ENCODE results near the gene AP1M1.
"Not testable (repeated sequence)": the region's sequence is repeated elsewhere in the genome, so short reads cannot be mapped to it uniquely, and the experiment has no call there.

AP1M1 gene

DNA sequence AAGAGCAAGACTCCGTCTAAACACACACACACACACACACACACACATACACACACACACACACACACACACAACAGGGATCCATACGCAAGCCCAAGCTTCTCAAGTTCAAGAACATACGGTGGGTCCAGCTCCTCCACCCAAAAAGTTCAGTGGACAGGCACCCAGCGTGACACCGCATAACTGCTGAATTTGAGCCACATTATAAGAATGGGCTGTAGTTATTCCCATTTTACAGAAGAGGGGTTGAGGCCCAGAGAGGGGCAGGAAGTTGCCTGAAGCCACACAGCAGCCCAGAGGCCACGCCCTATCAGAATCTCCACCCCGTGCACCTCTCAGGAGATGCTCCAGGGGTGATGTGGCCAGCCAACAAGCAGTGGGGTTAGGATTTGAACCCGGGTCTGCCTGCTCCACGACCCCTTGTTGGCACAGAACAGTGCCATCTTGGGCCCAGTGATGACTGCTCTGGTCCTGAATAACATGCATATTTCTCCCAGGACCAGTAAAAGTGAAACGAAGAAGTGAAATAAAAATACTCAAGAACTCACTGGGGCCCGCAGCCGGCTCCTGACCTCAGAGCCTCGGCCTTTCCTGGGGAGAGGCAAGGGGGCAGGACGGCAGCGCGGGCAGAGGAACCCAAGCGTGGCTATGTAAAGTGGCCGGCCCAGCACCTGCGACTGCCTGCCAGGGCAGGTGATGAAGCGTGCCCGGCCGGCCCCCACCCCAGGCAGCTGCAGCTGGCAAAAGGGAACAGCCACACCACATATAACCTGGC lies 61.9 kb downstream of the AP1M1 start:
- H3K4me3 ChIP-seq (ENCODE audit: low read depth, low read length) = no peak overlapping the region

DNA sequence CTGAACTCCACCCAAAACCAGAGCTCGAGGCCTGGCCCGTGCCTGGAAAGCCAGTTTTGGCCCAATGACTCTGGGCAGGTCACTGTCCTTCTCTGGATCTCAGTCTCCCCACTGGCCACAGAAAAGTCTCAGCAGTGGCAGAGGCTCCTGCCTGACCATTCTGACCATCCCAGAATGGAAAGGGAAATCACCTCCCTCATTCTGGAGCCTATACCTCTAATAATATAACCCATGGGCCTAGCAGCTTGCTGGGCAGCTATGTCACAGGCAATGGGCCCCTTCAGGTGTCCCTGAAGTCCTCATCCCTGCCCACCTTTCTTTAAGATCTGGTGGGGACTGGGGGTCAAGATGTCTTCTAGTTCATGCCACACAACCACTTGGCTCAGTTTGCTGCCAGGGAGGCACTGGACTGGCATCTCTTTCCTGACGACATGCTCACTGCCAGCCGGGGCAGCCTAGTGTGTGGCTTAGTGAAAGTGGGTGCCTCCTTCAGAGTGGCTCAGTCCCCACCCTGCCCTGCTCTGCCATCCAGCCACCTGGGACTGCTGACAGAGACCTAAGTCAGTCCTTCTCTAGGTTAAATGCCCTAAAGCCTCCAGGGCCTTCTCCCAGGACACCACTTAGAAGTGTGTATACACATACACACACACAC lies 62.6 kb downstream of the AP1M1 start:
- no peak overlapping the region for H3K4me3 ChIP-seq (ENCODE audit: low read depth, low read length)

DNA sequence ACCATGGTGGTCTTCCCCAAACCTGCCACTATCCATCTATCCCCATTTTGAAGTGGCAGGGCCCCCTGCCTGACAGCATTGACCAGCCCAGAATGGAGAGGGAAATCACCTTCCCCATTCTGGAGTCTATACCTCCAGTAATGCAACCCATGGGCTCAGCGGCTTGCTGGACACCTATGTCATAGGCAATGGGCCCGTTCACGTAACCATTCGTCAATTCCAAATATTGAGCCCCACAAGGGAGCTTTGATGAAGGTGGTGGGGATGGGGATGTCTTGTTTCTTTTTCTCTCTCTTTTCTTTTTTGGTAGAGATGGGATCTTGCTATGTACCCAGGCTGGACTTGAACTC lies 63.1 kb downstream of the AP1M1 start:
- no peak overlapping the region for H3K4me3 ChIP-seq (ENCODE audit: low read depth, low read length)

DNA sequence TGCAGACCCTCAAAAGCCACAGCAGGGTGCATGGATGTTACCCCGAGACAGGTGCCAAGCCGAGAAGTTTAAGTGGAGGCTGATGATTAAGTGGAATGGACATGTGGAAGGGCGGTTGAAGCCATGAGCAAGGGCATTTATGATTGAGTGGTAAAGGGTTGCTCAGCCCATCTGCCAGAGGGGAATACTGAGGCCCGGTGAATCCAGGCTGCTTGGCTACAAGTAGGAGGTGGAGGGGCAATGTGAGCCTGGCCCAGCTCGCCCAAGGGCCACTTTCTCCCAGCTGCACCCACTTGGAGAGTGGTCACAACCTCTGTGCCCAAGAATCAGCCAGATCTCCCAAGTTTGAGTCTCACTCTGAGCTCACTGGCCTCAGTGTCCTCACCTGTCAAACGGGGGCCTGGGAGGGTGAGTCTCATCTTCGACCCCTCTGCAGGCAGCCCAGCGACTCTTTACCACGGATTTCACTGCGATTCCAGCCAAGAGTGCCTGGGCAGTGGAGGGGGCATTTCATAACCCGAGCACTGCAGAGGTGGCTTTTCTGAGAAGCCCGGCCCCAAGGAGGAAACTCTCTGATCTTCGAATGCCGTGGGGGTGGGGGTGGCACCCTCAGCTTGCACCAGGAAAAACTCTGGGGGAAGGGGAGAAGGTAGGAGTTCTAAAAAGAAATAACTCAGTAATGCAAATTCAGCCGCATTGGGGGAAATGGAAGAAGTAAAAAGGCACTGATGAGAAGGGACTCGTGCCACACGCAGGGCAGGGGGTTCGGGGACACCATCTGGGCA lies 64.1 kb downstream of the AP1M1 start:
- H3K4me3 ChIP-seq (ENCODE audit: low read depth, low read length) = no peak overlapping the region

DNA sequence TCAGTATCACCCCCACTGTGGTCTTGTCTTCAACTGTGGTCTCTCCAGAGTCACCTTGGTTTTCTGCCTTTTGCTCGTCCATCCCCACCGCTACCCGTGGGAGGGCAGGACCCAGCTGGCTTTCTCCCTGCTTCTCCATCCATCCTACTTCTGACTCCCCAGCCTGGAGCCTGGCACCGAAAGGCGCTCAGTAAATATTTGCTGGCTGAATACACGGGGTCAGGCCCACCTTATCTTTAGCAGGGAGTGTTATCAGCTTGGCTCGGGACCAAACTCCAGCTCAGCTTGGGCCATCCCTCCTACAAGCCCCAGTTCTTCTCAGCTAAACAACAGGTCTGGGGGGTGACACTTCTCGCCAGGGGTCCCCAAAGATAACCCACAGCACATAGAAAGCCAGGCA lies 64.9 kb downstream of the AP1M1 start:
- H3K4me3 ChIP-seq (ENCODE audit: low read depth, low read length) = no peak overlapping the region

DNA sequence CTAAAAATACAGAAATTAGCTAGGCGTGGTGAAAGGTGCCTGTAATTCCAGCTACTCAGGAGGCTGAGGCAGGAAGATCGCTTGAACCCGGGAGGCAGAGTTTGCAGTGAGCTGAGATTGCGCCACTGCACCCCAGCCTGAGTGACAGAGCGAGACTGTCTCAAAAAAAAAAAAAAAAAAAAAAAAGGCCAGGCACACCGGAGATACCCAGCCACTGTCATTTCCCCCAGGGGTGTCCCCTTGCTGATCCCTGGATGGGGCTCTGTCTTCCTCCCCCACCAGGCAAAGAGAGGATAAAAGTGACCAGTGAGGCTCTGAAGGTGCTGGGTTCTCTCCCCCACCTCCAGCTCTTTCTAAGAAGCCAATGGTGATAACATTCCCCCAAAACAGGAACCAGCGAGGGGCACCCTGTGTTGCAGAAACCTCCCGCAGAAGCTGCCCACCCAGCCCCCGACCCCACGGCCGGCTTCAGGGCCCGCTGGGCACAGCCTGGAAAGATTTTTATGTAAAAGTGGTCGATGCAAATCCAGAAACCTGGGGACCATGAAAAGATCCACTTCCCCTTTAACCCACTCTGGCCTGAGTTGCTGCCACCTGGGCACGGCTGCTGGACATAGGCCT lies 65.5 kb downstream of the AP1M1 start:
- H3K4me3 ChIP-seq (ENCODE audit: low read depth, low read length) = no peak overlapping the region

DNA sequence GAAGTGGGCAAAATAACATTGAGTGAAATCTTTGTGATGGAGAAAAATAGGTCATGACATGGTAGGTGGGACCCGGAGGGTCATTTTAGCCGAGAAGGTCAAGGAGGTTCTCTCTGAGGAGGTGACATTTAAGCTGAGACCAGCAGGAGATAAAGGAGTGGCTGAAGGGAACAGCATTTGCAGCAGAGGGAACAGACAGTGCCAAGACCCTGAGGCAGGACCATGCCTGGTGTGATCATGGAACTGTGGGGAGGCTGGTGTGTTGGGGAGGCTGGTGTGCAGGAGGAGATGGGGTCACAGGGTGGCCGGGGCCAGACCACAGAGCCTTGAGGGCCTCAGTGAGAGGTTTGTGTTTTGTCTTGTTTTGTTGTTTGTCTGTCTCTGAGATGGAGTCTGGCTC lies 67.5 kb downstream of the AP1M1 start:
- H3K4me3 ChIP-seq (ENCODE audit: low read depth, low read length) = no peak overlapping the region

DNA sequence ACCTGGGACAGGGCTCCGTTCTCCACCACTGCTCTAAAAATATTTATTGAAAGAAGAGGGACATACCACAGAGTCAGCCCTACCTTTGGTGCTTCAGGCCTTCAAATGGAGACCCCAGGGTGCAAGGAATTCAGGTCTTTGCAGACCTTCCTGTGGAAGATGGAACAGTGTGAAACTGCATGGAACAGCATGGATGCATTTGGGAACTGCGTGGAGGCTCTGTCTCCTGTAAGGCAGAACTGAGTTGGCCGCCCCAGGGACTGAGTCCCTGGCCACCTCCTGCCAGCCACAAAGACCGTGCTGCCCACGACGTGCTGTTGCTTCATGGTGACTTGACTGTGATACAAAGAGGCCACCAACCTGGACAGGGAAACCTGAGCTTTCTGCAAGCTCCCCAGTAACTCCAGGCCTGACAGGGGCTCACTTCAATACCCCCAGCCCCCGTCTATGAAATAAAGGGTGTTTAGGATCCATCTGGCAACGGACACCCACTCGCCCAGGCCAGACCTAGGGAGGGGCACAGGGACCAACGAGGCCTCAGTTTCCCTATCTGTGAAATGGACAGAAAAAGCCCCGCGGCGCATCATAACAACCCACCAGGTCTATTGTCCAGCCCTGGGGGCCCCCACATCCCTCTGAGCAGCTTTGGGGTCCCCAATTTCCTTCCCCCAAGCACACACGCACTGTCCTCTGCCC lies 68.3 kb downstream of the AP1M1 start:
- H3K4me3 ChIP-seq (ENCODE audit: low read depth, low read length) = no peak overlapping the region

DNA sequence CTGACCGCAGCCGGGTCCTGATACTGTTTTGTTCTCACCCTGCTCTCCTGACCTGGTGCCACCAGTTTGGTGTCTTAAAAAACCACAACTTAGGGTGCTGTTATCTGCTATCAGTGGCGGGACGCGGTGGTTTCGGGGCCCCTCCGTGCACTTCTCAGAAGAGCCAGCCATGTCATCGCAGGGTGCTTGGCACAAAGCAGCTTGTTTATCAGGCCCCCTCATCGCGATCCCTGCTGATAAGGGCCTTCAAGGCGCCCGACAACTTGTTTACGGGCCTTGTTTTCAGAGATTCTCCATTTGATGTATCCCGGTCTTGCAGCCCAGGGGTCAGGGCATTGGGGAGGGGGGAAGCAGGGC lies 68.9 kb downstream of the AP1M1 start:
- H3K4me3 ChIP-seq (ENCODE audit: low read depth, low read length) = no peak overlapping the region

DNA sequence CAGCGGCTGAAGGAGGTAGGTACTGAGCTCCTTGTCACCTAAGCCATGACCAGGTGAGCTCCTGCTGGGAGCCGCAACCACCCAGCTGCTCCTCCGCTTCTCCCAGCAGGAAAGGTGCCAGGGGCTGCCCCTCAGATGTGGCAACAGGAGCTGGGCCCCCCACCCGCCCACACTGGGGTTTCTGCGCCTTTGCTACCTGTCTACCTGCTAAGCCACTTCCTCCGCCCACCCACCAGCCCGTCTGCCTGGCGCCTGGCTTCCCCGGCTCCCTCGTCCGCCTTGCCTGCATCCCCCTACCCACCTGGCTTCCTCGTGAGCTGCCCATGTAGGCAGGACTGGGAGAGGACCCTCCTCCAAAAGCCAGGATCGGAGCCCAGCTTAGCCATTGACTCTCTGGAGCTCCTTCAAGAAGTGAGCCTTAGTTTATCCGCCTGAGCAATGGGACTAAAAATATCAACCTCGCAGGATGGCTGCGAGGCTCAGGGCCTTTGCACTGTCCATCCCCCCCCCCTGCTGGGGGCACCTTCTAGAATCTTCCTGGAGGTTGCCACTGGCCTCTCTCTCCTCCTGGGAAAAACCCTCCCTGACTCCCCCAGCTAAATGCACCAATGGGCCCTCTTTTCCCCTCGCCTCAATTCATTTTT lies 71.1 kb downstream of the AP1M1 start:
- H3K4me3 ChIP-seq (ENCODE audit: low read depth, low read length) = no peak overlapping the region

DNA sequence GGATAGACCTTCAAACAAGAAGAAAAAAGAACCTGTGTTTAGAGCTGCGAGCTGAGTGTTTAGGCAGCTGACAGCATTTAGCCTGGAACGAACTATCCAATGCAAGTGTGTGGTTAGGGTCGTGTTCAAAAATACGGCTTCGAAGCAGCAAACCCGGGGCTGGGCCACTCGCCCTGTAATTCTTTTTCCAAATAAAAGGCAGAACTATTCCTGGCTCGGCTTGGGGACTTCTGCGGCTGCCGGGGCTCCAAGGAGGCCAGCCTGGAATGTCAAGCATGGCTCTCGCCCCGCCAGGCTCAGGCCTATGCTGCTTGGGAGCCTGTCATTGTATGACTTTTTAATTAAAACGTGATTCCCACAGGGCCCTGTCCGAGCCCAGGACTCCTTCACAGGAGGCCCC lies 75.2 kb downstream of the AP1M1 start:
- no peak overlapping the region for H3K4me3 ChIP-seq (ENCODE audit: low read depth, low read length)

DNA sequence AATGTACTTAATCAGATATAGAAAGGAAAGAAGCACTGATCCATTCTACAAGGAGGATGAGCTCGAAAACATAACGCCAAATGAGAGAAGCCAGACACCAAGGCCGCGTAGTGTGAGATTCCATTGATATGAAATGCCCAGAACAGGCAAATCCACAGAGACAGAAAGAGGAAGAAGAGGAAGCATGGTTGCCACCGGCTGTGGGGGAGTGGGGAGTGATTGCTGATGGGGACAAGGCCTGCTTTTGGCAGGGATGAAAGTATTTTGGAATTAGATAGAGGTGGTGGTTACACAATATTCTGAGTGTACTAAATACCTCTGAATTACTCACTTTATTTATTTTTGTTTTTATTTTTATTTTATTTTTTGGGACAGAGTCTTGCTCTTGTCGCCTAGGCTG lies 76.7 kb downstream of the AP1M1 start:
- H3K4me3 ChIP-seq (ENCODE audit: low read depth, low read length) = no peak overlapping the region

DNA sequence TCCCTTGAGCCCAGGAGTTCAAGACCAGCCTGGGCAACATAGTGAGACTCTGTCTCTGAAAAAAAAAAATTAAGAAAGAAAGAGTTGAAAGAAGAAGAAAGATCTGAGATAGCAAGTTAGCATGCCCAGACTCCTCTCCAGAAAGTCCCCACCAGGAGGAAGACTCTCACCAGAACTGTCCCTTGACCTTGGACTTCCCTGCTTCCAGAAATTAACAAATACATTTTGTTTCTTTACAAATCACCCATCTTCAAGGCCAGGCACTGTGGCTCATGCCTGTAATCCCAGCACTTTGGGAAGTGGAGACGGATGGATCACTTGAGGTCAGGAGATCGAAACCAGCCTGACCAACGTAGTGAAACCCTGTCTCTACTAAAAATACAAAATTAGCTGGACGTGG lies 82.6 kb downstream of the AP1M1 start:
- H3K4me3 ChIP-seq (ENCODE audit: low read depth, low read length) = no peak overlapping the region

DNA sequence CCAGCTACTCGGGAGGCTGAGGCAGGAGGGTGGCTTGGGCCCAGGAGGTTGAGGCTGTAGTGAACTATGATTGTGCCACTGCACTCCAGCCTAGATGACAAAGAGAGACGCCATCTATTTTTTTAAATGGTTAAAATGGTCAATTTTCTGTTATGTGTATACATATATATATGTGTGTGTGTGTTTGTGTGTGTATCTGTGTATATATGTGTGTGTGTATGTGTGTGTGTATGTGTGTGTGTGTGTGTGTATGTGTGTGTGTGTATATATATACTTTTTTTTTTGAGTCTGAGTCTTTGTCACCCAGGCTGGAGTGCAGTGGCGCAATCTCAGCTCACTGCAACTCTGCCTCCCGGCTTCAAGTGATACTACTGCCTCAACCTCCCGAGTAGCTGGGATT lies 84.0 kb downstream of the AP1M1 start:
- no peak overlapping the region for H3K4me3 ChIP-seq (ENCODE audit: low read depth, low read length)

DNA sequence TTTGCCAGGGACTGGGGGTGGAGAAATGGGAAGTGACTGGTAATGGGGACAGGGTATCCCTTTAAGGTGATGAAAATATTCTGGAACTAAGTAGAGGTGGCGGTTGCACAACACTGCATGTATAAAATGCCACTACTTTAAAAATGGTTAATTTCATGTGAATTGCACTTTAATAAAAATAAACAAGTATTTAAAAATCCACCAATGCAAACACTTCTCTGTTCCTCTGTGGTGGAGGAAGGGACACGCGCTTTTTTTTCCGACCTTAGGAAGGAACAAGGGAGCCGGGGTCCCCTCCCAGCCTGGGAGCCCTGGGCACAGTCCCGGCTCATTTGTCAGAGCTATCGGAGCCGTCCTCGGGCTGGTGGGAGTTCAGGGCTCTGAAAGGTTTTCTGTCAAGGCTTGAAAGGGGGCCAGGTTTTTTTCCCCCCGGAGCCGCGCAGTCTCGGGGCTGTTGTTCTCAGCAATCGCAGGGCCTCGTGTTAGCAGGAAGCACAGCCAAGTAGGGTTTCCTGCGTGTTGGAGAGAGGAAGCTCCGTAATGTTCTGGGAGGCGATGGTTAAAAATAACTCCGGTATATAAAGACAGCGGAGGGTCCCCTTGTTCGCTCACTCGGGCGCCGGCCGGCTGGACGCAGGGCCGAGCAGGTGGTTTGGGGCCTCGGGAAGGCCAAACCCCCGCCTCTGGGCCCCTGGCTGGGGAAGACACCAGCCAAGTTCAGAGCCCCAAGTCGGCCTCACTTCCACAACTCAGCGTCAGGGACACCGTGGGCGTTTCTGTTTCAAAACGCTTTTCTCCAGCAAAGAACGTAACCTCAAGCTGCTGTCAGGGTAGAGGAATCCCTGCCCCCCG lies 85.7 kb downstream of the AP1M1 start:
- H3K4me3 ChIP-seq (ENCODE audit: low read depth, low read length) = no peak overlapping the region

DNA sequence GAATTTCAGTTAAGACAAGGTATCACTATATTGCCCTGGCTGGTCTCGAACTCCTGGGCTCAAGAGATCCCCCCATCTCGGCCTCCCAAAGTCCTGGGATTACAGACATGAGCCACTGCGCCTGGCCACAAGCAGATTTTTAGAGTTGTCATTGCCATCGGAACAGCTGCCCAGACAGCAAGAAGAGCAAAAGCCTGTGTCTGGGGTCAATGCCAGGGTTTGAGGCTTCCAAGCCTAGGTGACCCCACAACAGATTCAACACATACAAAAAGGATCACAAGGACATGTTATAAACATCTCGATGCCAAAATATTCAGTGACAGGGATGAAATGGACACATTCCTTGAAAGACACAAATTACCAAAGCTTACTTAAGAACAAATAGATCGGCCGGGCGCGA lies 86.8 kb downstream of the AP1M1 start:
- H3K4me3 ChIP-seq (ENCODE audit: low read depth, low read length) = no peak overlapping the region

DNA sequence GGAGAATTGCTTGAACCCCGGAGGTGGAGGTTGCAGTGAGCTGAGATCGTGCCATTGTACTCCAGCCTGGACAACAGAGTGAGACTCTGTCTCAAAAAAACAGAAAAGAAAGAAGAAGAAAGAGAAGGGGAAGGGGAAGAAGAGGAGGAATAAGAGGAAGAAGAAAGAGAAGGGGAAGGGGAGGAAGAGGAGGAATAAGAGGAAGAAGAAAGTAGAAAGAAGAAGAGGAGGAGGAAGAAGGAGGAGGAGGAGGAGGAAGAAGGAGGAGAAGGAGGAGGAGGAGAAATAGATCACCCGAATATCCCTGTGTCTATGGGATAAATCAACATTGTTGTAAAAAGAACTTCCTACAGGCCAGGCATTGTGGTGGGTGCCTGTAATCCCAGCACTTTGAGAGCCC lies 87.4 kb downstream of the AP1M1 start:
- H3K4me3 ChIP-seq (ENCODE audit: low read depth, low read length) = not testable (repeated sequence)

DNA sequence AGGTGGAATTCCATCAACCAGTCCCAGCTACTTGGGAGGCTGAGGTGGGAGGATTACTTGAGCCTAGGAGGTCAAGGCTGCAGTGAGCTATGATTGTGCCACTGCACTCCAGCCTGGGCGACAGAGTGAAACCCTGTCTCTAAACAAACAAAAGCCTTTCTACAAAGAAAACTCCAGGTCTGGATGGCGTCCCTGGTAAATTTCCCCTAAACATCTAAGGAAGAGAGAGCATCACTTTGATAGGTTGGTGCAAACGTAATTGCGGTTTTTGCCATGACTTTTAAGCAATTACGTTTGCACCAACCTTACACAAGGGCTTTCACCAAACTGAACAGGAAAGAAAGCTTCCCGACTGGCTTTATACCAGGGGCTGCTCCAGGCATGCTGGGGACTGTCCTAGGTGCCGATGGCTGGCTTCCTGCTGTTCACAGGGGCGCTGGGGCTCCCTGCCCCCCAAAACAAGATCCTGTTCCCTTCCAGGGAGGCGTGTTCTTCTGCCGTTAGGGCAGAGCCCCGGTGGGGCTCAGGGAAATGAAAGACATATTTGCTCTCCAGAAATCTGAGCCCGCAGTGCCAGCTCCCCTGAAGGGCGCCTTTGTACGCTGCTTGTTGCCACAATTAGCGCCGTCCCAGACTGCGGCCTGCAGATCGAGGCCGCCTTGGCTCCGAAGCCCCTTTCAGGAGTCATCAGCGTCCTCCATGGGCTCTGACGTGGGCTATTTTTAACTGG lies 88.2 kb downstream of the AP1M1 start:
- H3K4me3 ChIP-seq (ENCODE audit: low read depth, low read length) = no peak overlapping the region

DNA sequence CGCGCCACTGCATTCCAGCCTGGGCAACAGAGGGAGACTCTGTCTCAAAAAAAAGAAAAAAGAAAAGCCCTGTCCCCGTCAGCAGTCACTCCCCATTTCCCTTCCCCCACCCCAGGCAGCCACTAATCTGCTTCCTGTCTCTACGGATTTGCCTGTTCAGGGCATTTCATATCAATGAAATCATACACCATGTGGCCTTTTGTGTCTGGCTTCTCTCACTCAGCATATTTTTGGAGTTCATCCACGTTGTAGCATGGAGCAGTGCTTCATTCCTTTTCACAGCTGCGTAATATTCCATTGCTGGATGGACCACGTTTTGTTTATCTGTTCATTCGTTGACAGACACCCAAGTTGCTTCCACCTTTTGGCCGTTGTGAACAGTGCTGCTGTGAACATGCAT lies 90.8 kb downstream of the AP1M1 start:
- no peak overlapping the region for H3K4me3 ChIP-seq (ENCODE audit: low read depth, low read length)

Data from iPS-11a (cell line).